GM23338 (cell line): ENCODE measurements around the gene SLC23A3. TPM values are rescaled to one million over a fixed set of nuclear protein-coding genes. Genes with fewer than 3 reads are reported as not detected.

Source experiments
- ATAC-seq: fragments of 200-7000 bp; cut with Tn5 transposase; 3 replicates; pipeline ENCODE4 v1.9.1; 2020
- DNase-seq: peaks from one replicate; pipeline ENCODE4 v3.0.0-alpha.2; 2015; ENCODE audit warnings: low spot score
- H2AFZ ChIP-seq: fragments of 200-600 bp; sonication (generic); 2 replicates; pipeline ENCODE4 v1.8.0; 2016; ENCODE audit warnings: antibody characterized with exemption, mild to moderate bottlenecking, moderate library complexity
- H3F3A ChIP-seq: fragments of 200-600 bp; sonication (generic); replicated peaks from 2 replicates; pipeline ENCODE4 v1.8.0; 2017; ENCODE audit warnings: antibody characterized with exemption, mixed run types, low read depth
- H3K27ac ChIP-seq: fragments of 200-600 bp; sonication (generic); 2 replicates; pipeline ENCODE4 v1.6.1; 2016; ENCODE audit warnings: low read depth
- H3K27me3 ChIP-seq: fragments of 200-600 bp; sonication (generic); 2 replicates; pipeline ENCODE4 v1.8.0; 2016; ENCODE audit warnings: mild to moderate bottlenecking, mixed run types, moderate library complexity; ENCODE audit not compliant: insufficient read depth
- H3K36me3 ChIP-seq: fragments of 200-600 bp; sonication (generic); 2 replicates; pipeline ENCODE4 v1.8.0; 2016; ENCODE audit warnings: mild to moderate bottlenecking; ENCODE audit not compliant: insufficient read depth
- H3K4me1 ChIP-seq: fragments of 200-600 bp; sonication (generic); 2 replicates; pipeline ENCODE4 v1.8.0; 2016; ENCODE audit warnings: mild to moderate bottlenecking, moderate library complexity; ENCODE audit not compliant: insufficient read depth
- H3K4me2 ChIP-seq: fragments of 200-600 bp; sonication (generic); 2 replicates; pipeline ENCODE4 v1.7.1; 2017; ENCODE audit warnings: mixed run types
- H3K4me3 ChIP-seq: fragments of 200-600 bp; sonication (generic); 2 replicates; pipeline ENCODE4 v1.6.1; 2016; ENCODE audit warnings: mixed run types
- H3K79me2 ChIP-seq: fragments of 200-600 bp; sonication (generic); replicated peaks from 2 replicates; pipeline ENCODE4 v1.8.0; 2017; ENCODE audit warnings: mild to moderate bottlenecking; ENCODE audit not compliant: insufficient read depth
- H3K9me2 ChIP-seq: fragments of 200-600 bp; sonication (generic); 2 replicates; pipeline ENCODE4 v1.8.0; 2017; ENCODE audit not compliant: insufficient read depth
- H4K20me1 ChIP-seq: fragments of 200-600 bp; sonication (generic); replicated peaks from 2 replicates; pipeline ENCODE4 v1.8.0; 2017; ENCODE audit warnings: mild to moderate bottlenecking; ENCODE audit not compliant: insufficient read depth
- H3K27ac Mint-ChIP-seq: 2 replicates; pipeline ENCODE4 v1.8.0; 2020; ENCODE audit warnings: inconsistent platforms, mild to moderate bottlenecking, moderate library complexity, mixed read lengths
- H3K27me3 Mint-ChIP-seq: 3 replicates; pipeline ENCODE4 v1.8.0; 2022; ENCODE audit warnings: low read depth, mild to moderate bottlenecking, moderate library complexity, mixed read lengths, inconsistent platforms; ENCODE audit not compliant: insufficient read depth, poor library complexity
- H3K36me3 Mint-ChIP-seq: 3 replicates; pipeline ENCODE4 v1.8.0; 2021; ENCODE audit warnings: low read depth, mild to moderate bottlenecking, inconsistent platforms, moderate library complexity, mixed read lengths
- H3K4me1 Mint-ChIP-seq: 3 replicates; pipeline ENCODE4 v1.8.0; 2020; ENCODE audit warnings: mild to moderate bottlenecking, inconsistent platforms, mixed read lengths
- H3K4me3 Mint-ChIP-seq: 3 replicates; pipeline ENCODE4 v1.8.0; 2021; ENCODE audit warnings: moderate library complexity, mild to moderate bottlenecking, inconsistent platforms, mixed read lengths
- H3K9me3 Mint-ChIP-seq: 3 replicates; pipeline ENCODE4 v1.8.0; 2020; ENCODE audit warnings: moderate library complexity, mild to moderate bottlenecking, inconsistent platforms, mixed read lengths
- ETS1 ChIP-seq: IDR thresholded peaks from 2 replicates; pipeline ENCODE4 v1.6.1; 2016; ENCODE audit warnings: antibody characterized with exemption
- NANOG ChIP-seq: IDR thresholded peaks from 2 replicates; pipeline ENCODE4 v1.6.1; 2016; ENCODE audit warnings: antibody characterized with exemption, borderline replicate concordance
- REST ChIP-seq: IDR thresholded peaks from one replicate; pipeline ENCODE4 v1.6.1; 2018; ENCODE audit warnings: antibody characterized with exemption; ENCODE audit not compliant: unreplicated experiment
- STAT1 ChIP-seq: IDR thresholded peaks from one replicate; pipeline ENCODE4 v1.6.1; 2016; ENCODE audit warnings: antibody characterized with exemption; ENCODE audit not compliant: unreplicated experiment
- polyA plus RNA-seq: library from polyadenylated mRNA; unstranded; fragments of >200 nt; fragmentation: Nextera tagmentation; extraction: Ambion mirVana; gene quantifications from 2 replicates; pipeline ENCODE4 v1.2.1, GENCODE V29; 2016
- total RNA-seq: library from RNA; depleted of rRNA; stranded (reverse); fragments of >200 nt; shearing (Covaris generic); gene quantifications from 2 replicates; pipeline ENCODE4 v1.2.3, GENCODE V29; 2014
- TF ChIP-seq, protein P1 (sequence below): fragments of 250-450 bp; sonication (Bioruptor Pico); IDR thresholded peaks from 2 replicates; pipeline ENCODE4 v1.5.0; 2020; ENCODE audit warnings: mild to moderate bottlenecking, moderate library complexity

Gene SLC23A3
- total and polyA plus RNA-seq, 2 experiments from 2014 or later = 0.10 to 0.73 TPM

GRCh38 chr2:219204425-219205164, 34.8 kb upstream of the SLC23A3 start:
- no peaks in the 10 kb centered on the region; the same call in 1 of the 2 replicates for H3K36me3 ChIP-seq
- H3K27ac ChIP-seq = no peak overlapping the region
- H3K9me2 ChIP-seq = no peaks in the 10 kb centered on the region
- peaks cover 15% of the 10 kb centered on the region for H3K4me1 ChIP-seq
- no peaks in the 10 kb centered on the region for H3K79me2 ChIP-seq
- H4K20me1 ChIP-seq = no peaks in the 10 kb centered on the region; the same call in 1 of the 2 replicates
- H2AFZ ChIP-seq = no peak overlapping the region
- ATAC-seq (no peak), DNase-seq (no peak)
- Mint-ChIP-seq H3K27ac (no peak overlapping the region), H3K36me3 (peaks cover 11% of the 10 kb centered on the region; the same call in 2 of the 3 replicates), H3K27me3 (peaks cover 10% of the 10 kb centered on the region), H3K4me1 (peaks cover 15% of the 10 kb centered on the region; the same call in 2 of the 3 replicates), H3K9me3 (peaks cover 9% of the 10 kb centered on the region; the same call in 2 of the 3 replicates), H3K4me3 (no peak overlapping the region)
- H3K4me3 ChIP-seq = no peak overlapping the region
- no peaks in the 10 kb centered on the region for H3K27me3 ChIP-seq
- peaks cover 15% of the 10 kb centered on the region; the same call in 1 of the 2 replicates for H3F3A ChIP-seq
- no peak overlapping the region for H3K4me2 ChIP-seq
- TF ChIP-seq ETS1 = no peak
- TF ChIP-seq, protein P1, sequence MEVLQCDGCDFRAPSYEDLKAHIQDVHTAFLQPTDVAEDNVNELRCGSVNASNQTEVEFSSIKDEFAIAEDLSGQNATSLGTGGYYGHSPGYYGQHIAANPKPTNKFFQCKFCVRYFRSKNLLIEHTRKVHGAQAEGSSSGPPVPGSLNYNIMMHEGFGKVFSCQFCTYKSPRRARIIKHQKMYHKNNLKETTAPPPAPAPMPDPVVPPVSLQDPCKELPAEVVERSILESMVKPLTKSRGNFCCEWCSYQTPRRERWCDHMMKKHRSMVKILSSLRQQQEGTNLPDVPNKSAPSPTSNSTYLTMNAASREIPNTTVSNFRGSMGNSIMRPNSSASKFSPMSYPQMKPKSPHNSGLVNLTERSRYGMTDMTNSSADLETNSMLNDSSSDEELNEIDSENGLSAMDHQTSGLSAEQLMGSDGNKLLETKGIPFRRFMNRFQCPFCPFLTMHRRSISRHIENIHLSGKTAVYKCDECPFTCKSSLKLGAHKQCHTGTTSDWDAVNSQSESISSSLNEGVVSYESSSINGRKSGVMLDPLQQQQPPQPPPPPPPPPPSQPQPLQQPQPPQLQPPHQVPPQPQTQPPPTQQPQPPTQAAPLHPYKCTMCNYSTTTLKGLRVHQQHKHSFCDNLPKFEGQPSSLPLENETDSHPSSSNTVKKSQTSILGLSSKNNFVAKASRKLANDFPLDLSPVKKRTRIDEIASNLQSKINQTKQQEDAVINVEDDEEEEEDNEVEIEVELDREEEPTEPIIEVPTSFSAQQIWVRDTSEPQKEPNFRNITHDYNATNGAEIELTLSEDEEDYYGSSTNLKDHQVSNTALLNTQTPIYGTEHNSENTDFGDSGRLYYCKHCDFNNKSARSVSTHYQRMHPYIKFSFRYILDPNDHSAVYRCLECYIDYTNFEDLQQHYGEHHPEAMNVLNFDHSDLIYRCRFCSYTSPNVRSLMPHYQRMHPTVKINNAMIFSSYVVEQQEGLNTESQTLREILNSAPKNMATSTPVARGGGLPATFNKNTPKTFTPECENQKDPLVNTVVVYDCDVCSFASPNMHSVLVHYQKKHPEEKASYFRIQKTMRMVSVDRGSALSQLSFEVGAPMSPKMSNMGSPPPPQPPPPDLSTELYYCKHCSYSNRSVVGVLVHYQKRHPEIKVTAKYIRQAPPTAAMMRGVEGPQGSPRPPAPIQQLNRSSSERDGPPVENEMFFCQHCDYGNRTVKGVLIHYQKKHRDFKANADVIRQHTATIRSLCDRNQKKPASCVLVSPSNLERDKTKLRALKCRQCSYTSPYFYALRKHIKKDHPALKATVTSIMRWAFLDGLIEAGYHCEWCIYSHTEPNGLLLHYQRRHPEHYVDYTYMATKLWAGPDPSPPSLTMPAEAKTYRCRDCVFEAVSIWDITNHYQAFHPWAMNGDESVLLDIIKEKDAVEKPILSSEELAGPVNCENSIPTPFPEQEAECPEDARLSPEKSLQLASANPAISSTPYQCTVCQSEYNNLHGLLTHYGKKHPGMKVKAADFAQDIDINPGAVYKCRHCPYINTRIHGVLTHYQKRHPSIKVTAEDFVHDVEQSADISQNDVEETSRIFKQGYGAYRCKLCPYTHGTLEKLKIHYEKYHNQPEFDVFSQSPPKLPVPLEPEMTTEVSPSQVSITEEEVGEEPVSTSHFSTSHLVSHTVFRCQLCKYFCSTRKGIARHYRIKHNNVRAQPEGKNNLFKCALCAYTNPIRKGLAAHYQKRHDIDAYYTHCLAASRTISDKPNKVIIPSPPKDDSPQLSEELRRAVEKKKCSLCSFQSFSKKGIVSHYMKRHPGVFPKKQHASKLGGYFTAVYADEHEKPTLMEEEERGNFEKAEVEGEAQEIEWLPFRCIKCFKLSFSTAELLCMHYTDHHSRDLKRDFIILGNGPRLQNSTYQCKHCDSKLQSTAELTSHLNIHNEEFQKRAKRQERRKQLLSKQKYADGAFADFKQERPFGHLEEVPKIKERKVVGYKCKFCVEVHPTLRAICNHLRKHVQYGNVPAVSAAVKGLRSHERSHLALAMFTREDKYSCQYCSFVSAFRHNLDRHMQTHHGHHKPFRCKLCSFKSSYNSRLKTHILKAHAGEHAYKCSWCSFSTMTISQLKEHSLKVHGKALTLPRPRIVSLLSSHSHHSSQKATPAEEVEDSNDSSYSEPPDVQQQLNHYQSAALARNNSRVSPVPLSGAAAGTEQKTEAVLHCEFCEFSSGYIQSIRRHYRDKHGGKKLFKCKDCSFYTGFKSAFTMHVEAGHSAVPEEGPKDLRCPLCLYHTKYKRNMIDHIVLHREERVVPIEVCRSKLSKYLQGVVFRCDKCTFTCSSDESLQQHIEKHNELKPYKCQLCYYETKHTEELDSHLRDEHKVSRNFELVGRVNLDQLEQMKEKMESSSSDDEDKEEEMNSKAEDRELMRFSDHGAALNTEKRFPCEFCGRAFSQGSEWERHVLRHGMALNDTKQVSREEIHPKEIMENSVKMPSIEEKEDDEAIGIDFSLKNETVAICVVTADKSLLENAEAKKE (CRISPR knock-in tag) = no peak
- no peak for TF ChIP-seq STAT1
- no peak for TF ChIP-seq NANOG
- no peak for TF ChIP-seq REST
